SIG-M5 (cell line): Measurements from ENCODE around the gene TBC1D5.
"Not testable (repeated sequence)": the region's sequence is repeated elsewhere in the genome, so short reads cannot be mapped to it uniquely, and the experiment has no call there.

Experiments
- DNase-seq: peaks from one replicate; lab custom pipeline; 2025; lab: John Stamatoyannopoulos, UW

The TBC1D5 gene

GRCh38 chr3:17747890-17748247, 5.4 kb upstream of the TBC1D5 start:
- DNase-seq: no peak

- DNase-seq: no peak
Measured at GRCh38 chr3:17747174-17747889, 4.9 kb upstream of the TBC1D5 start.

- no peak for DNase-seq
Measured at GRCh38 chr3:17745894-17746293, 3.5 kb upstream of the TBC1D5 start.

GRCh38 chr3:17745301-17745700, 2.9 kb upstream of the TBC1D5 start:
- DNase-seq: no peak

GRCh38 chr3:17744693-17745092, 2.3 kb upstream of the TBC1D5 start:
- DNase-seq: no peak

GRCh38 chr3:17743658-17743995, 1.2 kb upstream of the TBC1D5 start:
- no peak for DNase-seq

- DNase-seq: no peak
Measured at GRCh38 chr3:17742880-17743657, 638 bp upstream of the TBC1D5 start.

GRCh38 chr3:17741621-17742101, 770 bp downstream of the TBC1D5 start:
- peak; percentile 52 for DNase-seq

GRCh38 chr3:17740721-17741141, 1.7 kb downstream of the TBC1D5 start:
- no peak for DNase-seq

- DNase-seq: no peak
Measured at GRCh38 chr3:17738921-17739320, 3.5 kb downstream of the TBC1D5 start.

- no peak for DNase-seq
Measured at GRCh38 chr3:17738219-17738618, 4.2 kb downstream of the TBC1D5 start.

GRCh38 chr3:17737591-17737990, 4.8 kb downstream of the TBC1D5 start:
- no peak for DNase-seq

GRCh38 chr3:17735362-17735761, 7.1 kb downstream of the TBC1D5 start:
- not testable (repeated sequence) for DNase-seq

- DNase-seq: no peak
Measured at GRCh38 chr3:17733768-17734167, 8.7 kb downstream of the TBC1D5 start.

- DNase-seq: no peak
Measured at GRCh38 chr3:17733215-17733614, 9.2 kb downstream of the TBC1D5 start.

GRCh38 chr3:17730318-17730967, 12.0 kb downstream of the TBC1D5 start:
- no peak for DNase-seq

- no peak for DNase-seq
Measured at GRCh38 chr3:17726313-17726712, 16.1 kb downstream of the TBC1D5 start.

- not testable (repeated sequence) for DNase-seq
Measured at GRCh38 chr3:17725844-17726243, 16.6 kb downstream of the TBC1D5 start.

- no peak for DNase-seq
Measured at GRCh38 chr3:17724948-17725347, 17.5 kb downstream of the TBC1D5 start.

GRCh38 chr3:17724122-17724521, 18.3 kb downstream of the TBC1D5 start:
- no peak for DNase-seq

GRCh38 chr3:17717411-17717810, 25.0 kb downstream of the TBC1D5 start:
- DNase-seq: no peak

- DNase-seq: no peak
Measured at GRCh38 chr3:17714473-17714872, 28.0 kb downstream of the TBC1D5 start.

GRCh38 chr3:17709236-17709810, 33.1 kb downstream of the TBC1D5 start:
- DNase-seq: no peak
